Frontal cortex (tissue), 4 donors: ENCODE measurements around the gene PDE6B. TPM values are rescaled to one million over a fixed set of nuclear protein-coding genes. Genes with fewer than 3 reads are reported as not detected.
A peak's percentile ranks its signal among the peaks of the same experiment; 100 is the strongest.
"Not testable (repeated sequence)": the region's sequence is repeated elsewhere in the genome, so short reads cannot be mapped to it uniquely, and the experiment has no call there.

Experiments
- DNase-seq, 2 donors: peaks; one replicate each; pipeline ENCODE4 v3.0.0; 2012; ENCODE audit warnings: low spot score in 2 of 2
- FAIRE-seq: peaks from 2 replicates; lab custom pipeline; 2012; peaks lifted over from hg19 to GRCh38; lab: Jason Lieb, UNC
- total RNA-seq: library from RNA; depleted of rRNA; stranded (reverse); fragments of >200 nt; gene quantifications from one replicate; pipeline ENCODE4 v1.2.3, GENCODE V29; 2014
- donor health status: control.
- donor health status: control.
- donor health status: control.

The PDE6B gene
- 2.0 TPM for total RNA-seq

DNA sequence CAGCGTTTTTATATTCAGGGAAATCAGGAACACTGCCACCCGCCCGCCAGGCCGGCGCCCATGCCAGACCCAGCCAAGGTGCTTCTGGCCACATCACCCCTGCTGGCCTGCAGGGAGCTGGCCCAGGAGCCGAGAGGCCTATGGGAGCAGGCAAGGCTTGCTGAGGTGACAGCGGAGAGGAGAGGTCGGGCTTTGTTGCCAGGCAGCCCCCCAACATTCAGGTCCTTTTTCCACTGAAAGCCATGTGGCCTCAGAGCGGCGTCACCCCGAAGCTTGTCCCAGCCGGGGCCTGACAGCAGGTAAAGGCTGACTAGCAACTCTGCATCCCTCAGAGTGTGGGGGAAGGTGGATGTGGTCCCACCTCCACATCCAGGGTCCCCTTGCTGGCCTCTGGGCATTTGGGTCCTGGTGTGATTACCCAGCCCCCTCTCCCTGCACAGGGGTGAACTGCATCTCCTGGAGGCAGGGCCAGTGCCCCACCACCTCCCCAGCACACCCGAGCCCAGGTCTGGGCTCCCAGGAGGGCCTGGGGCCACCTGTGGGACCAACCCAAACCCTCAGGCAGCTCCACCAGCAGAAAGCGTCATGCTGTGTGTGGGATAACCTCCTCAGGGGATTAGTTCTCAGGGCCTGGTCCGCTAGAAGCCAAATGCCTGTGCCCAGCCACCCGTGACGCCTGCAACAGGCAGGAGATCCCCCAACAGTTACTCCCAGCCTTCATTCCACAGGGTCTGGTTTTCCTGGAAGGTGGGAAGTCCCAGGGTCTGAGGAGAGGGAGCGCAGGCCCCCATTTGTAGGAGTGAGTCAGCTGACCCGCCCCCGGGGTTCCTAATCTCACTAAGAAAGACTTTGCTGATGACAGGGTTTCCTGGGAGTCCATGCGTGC is at the start of gene PDE6B:
Gene PDE6B, plus strand, starts transcription at position 869 of the 886 bp plus-strand sequence. CDS start 54 bp downstream, outside the sequence.
- FAIRE-seq (no peak), DNase-seq (no peak)

GRCh38 chr4:576245-576821 is 49.0 kb upstream of the PDE6B start, which contains the start of gene TMEM271:
TSS of gene TMEM271 (minus strand) at chr4:576295. CDS start at chr4:576062, 233 bp downstream.
- FAIRE-seq (no peak), DNase-seq (no peak)

DNA sequence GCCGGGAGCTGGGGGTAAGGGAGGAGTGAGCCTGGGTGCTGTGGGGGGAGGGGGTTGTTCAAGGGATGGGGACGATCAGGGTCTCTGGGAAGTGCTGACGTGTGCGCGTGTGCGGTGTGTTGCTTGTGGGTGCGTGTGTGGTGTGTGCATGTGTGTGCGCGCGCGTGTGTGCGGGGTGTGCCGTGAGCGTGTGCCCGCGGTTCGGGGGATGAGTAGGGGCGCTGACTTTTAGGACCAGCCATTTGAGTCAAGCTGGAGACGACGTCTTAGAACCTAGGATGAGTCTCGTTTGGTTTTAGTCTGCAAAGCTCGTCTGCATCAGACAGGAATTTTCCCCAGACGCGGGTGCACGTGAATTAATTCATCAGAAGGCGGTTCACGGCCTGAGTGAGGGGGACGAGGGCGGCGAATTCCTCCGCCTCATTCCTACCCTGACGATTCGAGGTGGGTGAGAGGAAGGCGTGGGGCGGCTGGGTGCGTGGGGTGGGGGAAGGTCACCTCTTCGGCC is 48.3 kb upstream of the PDE6B start:
- peak in 1 of 2 donors; percentile 44 for DNase-seq
- FAIRE-seq = no peak

DNA sequence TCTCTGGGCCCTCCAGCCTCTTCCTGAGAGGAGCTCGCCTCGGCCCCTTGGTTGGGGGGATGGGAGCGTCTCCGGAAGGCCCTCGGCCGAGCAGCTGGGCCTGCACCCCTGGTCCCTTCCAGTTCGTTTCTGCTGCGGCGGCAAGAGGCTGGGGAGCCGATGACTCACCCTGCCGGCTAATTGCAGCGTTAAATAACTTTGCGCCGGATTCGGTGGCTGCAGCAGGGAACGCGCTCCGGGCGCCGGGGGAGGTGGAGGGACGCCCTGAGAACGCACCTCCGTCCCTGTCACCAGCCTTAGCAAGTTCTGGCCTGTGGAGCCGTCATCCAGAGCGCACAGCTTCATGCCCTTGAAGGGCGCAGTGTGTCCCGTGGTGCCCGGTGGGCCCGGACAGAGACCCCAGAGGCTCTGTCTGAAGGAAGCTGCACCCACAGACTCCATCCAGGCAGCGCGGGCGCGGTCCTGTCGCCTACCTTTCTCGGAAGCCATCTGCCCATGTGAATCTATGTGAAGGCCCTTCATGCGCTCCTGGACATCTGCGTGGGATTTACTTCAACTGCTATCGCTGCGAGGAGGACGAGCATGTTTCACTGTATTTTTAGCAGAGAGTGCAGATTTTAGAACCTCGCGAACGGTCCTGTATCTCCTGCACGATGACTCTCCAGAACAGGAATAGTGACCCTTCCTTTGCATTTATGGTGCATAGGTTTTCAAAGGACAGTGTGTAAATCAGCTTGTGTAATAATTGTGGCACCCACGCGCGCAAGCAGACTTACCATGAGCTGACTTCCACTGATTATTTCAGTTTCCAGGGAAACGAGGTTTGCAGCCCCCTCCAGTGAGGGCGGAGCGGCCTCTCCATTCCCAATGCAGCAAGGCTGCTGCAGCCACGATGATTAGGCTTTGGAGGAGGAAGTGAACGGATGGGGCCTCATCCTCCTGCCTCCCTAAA is 47.6 kb upstream of the PDE6B start:
- FAIRE-seq = no peak

DNA sequence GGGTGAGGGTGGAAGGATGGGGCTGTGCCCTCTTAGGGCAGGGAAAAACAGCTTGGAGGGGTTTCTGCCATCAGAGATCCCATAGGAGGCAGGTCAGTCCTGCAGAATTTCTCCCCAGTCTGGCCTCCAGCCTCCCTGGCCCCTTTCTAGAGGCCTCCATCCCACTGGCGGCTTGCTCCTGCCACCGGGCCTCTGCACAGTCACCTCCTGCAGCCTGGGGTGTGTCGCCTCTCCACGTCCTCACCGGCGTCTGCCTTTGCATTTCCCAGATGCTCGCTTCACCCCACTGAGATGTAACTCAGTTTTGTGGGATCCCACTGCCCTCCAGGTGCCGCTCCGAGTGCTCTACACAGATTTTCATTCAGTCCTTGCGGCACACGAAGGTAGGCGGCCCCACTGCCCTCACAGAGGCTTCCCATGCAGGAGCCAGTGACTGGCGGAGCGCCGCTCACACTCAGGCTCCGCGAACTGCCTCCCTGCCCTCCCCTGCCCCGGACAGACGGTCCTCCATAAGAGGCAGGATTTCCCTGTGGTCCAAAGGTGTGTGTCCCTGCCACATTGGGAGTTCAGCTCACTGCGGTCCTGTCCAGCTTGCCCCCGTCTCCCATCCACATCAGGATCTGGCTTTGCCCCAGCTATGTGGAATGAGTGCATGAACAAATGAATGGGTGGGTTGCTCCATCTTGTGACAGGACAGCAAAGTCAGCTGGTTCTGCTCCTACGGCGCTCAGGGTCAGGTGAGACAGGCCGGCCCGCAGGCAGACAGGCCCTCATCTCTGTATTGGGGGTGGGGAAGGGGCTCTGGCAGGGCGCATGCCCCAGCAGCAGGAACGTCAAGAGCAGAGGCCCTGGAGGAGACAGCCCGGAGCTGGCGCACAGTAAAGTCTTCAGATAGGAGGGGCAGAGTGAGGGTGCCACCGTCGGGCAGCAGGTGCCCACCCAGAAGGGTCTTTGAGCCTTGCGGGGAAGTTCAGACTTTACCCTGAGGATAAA is 46.6 kb upstream of the PDE6B start:
- DNase-seq (no peak), FAIRE-seq (no peak)

More for the DNA sequence above, 47.6 kb upstream of the PDE6B start:
- peak in 1 of 2 donors; percentile 25 for DNase-seq

DNA sequence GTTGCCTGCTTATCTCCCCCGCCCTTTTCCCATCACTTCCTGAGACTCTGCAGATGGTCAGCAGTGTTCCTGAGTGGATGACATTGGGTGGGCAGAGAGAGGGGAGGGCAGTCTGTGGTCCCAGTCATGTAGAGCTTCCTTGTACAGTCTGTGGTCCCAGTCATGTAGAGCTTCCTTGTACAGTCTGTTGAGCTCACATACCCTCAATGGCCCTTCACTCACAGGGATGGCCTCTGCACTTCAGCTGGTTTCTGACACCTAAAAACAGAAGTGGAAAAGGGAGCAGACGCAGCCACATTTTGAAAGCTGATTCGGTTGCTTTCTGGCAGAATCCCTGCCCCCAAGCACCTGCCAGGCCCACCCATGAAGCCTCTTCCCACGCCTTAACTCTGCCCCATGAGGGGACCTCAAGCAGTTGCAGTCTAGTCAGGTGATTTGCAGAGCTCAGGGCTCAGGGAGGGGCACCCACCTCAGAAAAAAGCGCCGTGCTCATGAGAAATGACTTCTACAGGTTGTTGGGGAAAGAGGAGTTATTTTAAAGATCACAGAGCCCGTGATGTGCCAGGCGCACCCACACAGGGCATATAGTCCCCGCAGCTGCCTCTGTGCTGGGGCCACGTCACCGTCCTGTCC is 45.7 kb upstream of the PDE6B start:
- FAIRE-seq (no peak), DNase-seq (peak in 1 of 2 donors; percentile 20)

GRCh38 chr4:581181-581580 is 44.2 kb upstream of the PDE6B start:
- FAIRE-seq (no peak), DNase-seq (no peak)

GRCh38 chr4:581753-582361 is 43.5 kb upstream of the PDE6B start:
- FAIRE-seq (no peak), DNase-seq (no peak)

GRCh38 chr4:583820-584219 is 41.6 kb upstream of the PDE6B start:
- no peak for DNase-seq

GRCh38 chr4:587671-588350 is 37.6 kb upstream of the PDE6B start:
- DNase-seq (no peak), FAIRE-seq (no peak)

More at GRCh38 chr4:583820-584219, 41.6 kb upstream of the PDE6B start:
- no peak for FAIRE-seq

GRCh38 chr4:588351-588849 is 37.0 kb upstream of the PDE6B start:
- FAIRE-seq (no peak), DNase-seq (no peak)

- DNase-seq = no peak
- FAIRE-seq = no peak
These were observed 36.0 kb upstream of the PDE6B start for GRCh38 chr4:589219-589963.

DNA sequence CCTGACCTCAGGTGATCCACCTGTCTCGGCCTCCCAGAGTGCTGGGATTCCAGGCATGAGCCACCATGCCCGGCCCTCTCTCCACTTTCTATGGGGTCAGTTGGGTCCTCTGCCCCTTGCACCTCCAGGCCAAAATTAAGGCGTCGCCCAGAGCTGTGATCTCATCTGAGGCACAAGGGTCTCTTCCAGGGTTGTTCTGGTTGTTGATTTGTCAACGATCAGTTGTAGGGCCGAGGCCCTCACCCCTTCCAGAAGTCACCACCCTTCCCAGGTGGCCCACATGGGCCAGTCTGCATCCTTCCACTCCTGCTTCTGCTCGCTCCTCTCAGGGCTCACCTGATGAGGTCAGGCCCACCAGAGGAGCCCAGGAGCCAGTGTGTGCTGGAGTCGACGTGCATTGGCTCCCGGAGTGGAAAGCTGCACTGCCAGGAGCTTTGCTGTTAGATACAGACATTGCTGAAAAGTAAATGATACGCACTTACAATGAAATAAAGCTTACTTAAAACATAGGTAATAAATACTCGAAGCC is 35.0 kb upstream of the PDE6B start:
- FAIRE-seq (no peak), DNase-seq (no peak)

GRCh38 chr4:592178-592577 is 33.2 kb upstream of the PDE6B start:
- FAIRE-seq, DNase-seq: not testable (repeated sequence)

GRCh38 chr4:592825-593520 is 32.4 kb upstream of the PDE6B start:
- FAIRE-seq (no peak), DNase-seq (no peak)
